Measurements from ENCODE around the gene HOXD10. TPM values are rescaled to one million over a fixed set of nuclear protein-coding genes. Genes with fewer than 3 reads are reported as not detected.

Gene HOXD10
- total and polyA plus RNA-seq, 2 donors (not counting 1 experiment from before 2014, with no cell fraction given): not detected

DNA sequence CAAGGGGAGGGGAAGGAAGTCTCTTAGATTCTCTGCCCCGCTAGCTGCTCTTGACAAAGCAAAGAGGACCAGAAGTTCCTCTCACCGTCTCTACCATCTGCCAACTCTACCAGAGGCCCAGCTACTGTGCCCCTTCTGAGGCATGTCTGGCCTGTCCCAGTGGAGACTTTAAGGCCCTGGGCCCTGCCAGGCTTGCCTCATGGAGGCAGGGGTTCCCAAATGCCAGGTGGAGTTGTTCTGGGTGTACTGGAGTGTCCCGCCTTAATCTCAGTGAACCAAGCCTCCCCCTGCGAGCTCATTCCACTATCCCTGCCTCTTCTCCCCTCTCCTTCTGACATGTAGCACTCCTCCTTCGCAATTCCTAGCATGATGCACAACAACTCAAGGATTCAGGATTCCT is 14.7 kb upstream of the HOXD10 start:
- Histone ChIP-seq H3K36me3 (ENCODE audit: control insufficient read depth, insufficient read depth, low read length) (no peaks in the 10 kb centered on the region), H3K4me3 (replicated peaks in 1 of 4; ENCODE audit: control extremely low read depth in 1 of 4, insufficient read depth in 1 of 4, low read depth in 3 of 4, low read length in 4 of 4) (no peak overlapping the region), H2AFZ (ENCODE audit: low read length) (no peak overlapping the region), H3K4me2 (ENCODE audit: extremely low read depth, insufficient read depth, low read length) (no peak overlapping the region), H3K79me2 (ENCODE audit: control insufficient read depth, insufficient read depth, low read length) (no peaks in the 10 kb centered on the region), H3K9me3 (ENCODE audit: control insufficient read depth, insufficient read depth, low read depth, low read length) (no peaks in the 10 kb centered on the region), H3K9ac (ENCODE audit: insufficient read depth, low read length) (no peak overlapping the region), H3K27me3 (ENCODE audit: control insufficient read depth, insufficient read depth, low read length) (peaks cover 89% of the 10 kb centered on the region), H3K4me1 (ENCODE audit: control insufficient read depth, extremely low read depth, insufficient read depth, low read length) (no peaks in the 10 kb centered on the region), H4K20me1 (ENCODE audit: control insufficient read depth, extremely low read depth, insufficient read depth, low read length) (no peaks in the 10 kb centered on the region), H3K27ac (ENCODE audit: insufficient read depth, low read length) (no peak overlapping the region)
- no peak for DNase-seq (ENCODE audit: low read depth in 2 of 2)
- TF ChIP-seq EZH2 (IDR thresholded peaks at IDR 0.05; ENCODE audit: low read length, missing control alignments): no peak
- TF ChIP-seq, protein P1, sequence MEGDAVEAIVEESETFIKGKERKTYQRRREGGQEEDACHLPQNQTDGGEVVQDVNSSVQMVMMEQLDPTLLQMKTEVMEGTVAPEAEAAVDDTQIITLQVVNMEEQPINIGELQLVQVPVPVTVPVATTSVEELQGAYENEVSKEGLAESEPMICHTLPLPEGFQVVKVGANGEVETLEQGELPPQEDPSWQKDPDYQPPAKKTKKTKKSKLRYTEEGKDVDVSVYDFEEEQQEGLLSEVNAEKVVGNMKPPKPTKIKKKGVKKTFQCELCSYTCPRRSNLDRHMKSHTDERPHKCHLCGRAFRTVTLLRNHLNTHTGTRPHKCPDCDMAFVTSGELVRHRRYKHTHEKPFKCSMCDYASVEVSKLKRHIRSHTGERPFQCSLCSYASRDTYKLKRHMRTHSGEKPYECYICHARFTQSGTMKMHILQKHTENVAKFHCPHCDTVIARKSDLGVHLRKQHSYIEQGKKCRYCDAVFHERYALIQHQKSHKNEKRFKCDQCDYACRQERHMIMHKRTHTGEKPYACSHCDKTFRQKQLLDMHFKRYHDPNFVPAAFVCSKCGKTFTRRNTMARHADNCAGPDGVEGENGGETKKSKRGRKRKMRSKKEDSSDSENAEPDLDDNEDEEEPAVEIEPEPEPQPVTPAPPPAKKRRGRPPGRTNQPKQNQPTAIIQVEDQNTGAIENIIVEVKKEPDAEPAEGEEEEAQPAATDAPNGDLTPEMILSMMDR (conservative IDR thresholded peaks at IDR 0.05 in 1 of 2, IDR thresholded peaks at IDR 0.05 in 1 of 2; ENCODE audit: low read depth in 1 of 2, low read length in 2 of 2): no peak

DNA sequence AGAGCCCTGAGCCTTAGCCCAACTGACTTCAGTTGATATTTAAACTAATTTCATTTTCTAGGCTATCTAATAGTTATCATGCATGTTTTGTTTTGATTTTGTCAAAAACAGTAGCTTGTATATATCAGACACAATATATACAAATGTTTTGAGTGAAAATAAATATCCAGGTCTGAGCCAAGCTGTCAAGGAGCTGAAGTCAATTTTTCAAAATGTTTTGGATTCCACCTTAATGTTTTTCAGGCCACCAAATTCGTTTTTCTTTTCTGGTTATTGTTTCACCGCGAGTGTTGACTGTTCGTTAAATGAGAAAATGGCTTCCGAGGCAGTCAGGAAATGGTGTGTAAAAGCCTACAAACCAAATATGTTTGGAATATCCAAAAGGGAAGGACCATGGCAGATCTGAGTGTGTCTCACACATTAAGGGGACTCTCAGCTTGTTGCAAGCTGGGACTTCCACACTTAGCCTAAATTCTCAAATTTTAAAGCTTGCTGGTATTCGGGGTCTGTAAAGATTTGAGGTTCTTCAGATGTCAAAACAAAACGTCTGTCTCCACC is 14.2 kb upstream of the HOXD10 start:
- Histone ChIP-seq H3K27ac (ENCODE audit: insufficient read depth, low read length) (no peak overlapping the region), H3K4me3 (replicated peaks in 1 of 4; ENCODE audit: control extremely low read depth in 1 of 4, insufficient read depth in 1 of 4, low read depth in 3 of 4, low read length in 4 of 4) (no peak overlapping the region), H2AFZ (ENCODE audit: low read length) (no peak overlapping the region), H3K27me3 (ENCODE audit: control insufficient read depth, insufficient read depth, low read length) (peaks cover 88% of the 10 kb centered on the region), H3K4me1 (ENCODE audit: control insufficient read depth, extremely low read depth, insufficient read depth, low read length) (no peaks in the 10 kb centered on the region), H3K36me3 (ENCODE audit: control insufficient read depth, insufficient read depth, low read length) (no peaks in the 10 kb centered on the region), H3K9ac (ENCODE audit: insufficient read depth, low read length) (no peak overlapping the region), H4K20me1 (ENCODE audit: control insufficient read depth, extremely low read depth, insufficient read depth, low read length) (no peaks in the 10 kb centered on the region), H3K9me3 (ENCODE audit: control insufficient read depth, insufficient read depth, low read depth, low read length) (no peaks in the 10 kb centered on the region), H3K79me2 (ENCODE audit: control insufficient read depth, insufficient read depth, low read length) (no peaks in the 10 kb centered on the region), H3K4me2 (ENCODE audit: extremely low read depth, insufficient read depth, low read length) (no peak overlapping the region)
- no peak for TF ChIP-seq EZH2 (IDR thresholded peaks at IDR 0.05; ENCODE audit: low read length, missing control alignments)
- TF ChIP-seq, protein P1 (conservative IDR thresholded peaks at IDR 0.05 in 1 of 2, IDR thresholded peaks at IDR 0.05 in 1 of 2; ENCODE audit: low read depth in 1 of 2, low read length in 2 of 2): no peak
- no peak for DNase-seq (ENCODE audit: low read depth in 2 of 2)

DNA sequence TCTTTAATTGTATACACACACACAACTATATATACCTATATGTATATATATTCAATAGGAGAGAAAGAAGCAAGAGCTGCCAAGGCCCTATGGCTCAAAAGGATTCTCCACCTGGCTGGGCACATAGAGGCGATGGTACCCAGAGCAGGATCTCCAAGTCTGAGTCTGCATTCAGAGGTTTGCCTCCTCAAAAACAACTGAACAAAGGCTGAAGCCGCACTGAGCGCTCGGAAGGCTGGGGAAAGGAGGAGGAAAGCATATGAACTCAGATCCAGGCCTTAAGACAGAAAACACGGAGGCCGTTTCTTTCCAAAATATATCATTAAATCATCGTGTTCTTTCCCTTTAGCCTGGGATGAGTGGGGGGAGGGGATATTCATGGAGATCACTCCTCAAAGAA is 13.4 kb upstream of the HOXD10 start:
- Histone ChIP-seq H3K79me2 (ENCODE audit: control insufficient read depth, insufficient read depth, low read length) (no peaks in the 10 kb centered on the region), H3K4me3 (replicated peaks in 1 of 4; ENCODE audit: control extremely low read depth in 1 of 4, insufficient read depth in 1 of 4, low read depth in 3 of 4, low read length in 4 of 4) (no peak overlapping the region), H3K27ac (ENCODE audit: insufficient read depth, low read length) (no peak overlapping the region), H3K27me3 (ENCODE audit: control insufficient read depth, insufficient read depth, low read length) (peaks cover 82% of the 10 kb centered on the region), H2AFZ (ENCODE audit: low read length) (no peak overlapping the region), H3K4me2 (ENCODE audit: extremely low read depth, insufficient read depth, low read length) (no peak overlapping the region), H3K4me1 (ENCODE audit: control insufficient read depth, extremely low read depth, insufficient read depth, low read length) (no peaks in the 10 kb centered on the region), H3K9me3 (ENCODE audit: control insufficient read depth, insufficient read depth, low read depth, low read length) (no peaks in the 10 kb centered on the region), H3K36me3 (ENCODE audit: control insufficient read depth, insufficient read depth, low read length) (no peaks in the 10 kb centered on the region), H4K20me1 (ENCODE audit: control insufficient read depth, extremely low read depth, insufficient read depth, low read length) (no peaks in the 10 kb centered on the region), H3K9ac (ENCODE audit: insufficient read depth, low read length) (no peak overlapping the region)
- DNase-seq (ENCODE audit: low read depth in 2 of 2): no peak
- TF ChIP-seq, protein P1 (conservative IDR thresholded peaks at IDR 0.05 in 1 of 2, IDR thresholded peaks at IDR 0.05 in 1 of 2; ENCODE audit: low read depth in 1 of 2, low read length in 2 of 2): no peak
- TF ChIP-seq EZH2 (IDR thresholded peaks at IDR 0.05; ENCODE audit: low read length, missing control alignments): no peak

All from fibroblast of lung (primary cell).